Kidney (tissue), 14 donors: ENCODE measurements around the gene CYP2S1. TPM values are rescaled to one million over a fixed set of nuclear protein-coding genes. Genes with fewer than 3 reads are reported as not detected.
A peak's percentile ranks its signal among the peaks of the same experiment; 100 is the strongest.

Experiments
- DNase-seq, 5 donors: peaks; one replicate each; pipeline ENCODE4 v3.0.0-alpha.2; 2013 to 2020
- FAIRE-seq: peaks from 2 replicates; lab custom pipeline; 2012; peaks lifted over from hg19 to GRCh38; lab: Jason Lieb, UNC
- H3K27ac ChIP-seq, 2 donors: one replicate each; pipeline ENCODE4 v1.7.0; 2013; ENCODE audit warnings: low read depth in 2 of 2, low read length in 2 of 2, inconsistent platforms in 1 of 2
- H3K27me3 ChIP-seq: one replicate; pipeline ENCODE4 v1.7.1; 2013; ENCODE audit warnings: low read length, inconsistent platforms; ENCODE audit not compliant: control insufficient read depth, insufficient read depth
- H3K36me3 ChIP-seq, 3 donors: one replicate each; pipeline versions ENCODE4 v1.7.0 to v1.7.1; 2013; ENCODE audit warnings: low read length in 3 of 3, control low read depth in 1 of 3, inconsistent platforms in 1 of 3; ENCODE audit not compliant: insufficient read depth in 3 of 3, control insufficient read depth in 2 of 3
- H3K4me1 ChIP-seq, 3 donors: one replicate each; pipeline versions ENCODE4 v1.7.0 to v1.7.1; 2013; ENCODE audit warnings: low read length in 3 of 3, inconsistent platforms in 1 of 3, low read depth in 1 of 3; ENCODE audit not compliant: control insufficient read depth in 2 of 3, insufficient read depth in 2 of 3
- H3K4me3 ChIP-seq, 3 donors: one replicate each; pipeline versions ENCODE4 v1.7.0 to v1.8.1; 2013; ENCODE audit warnings: low read length in 3 of 3, control low read depth in 1 of 3, inconsistent platforms in 1 of 3
- H3K9ac ChIP-seq, 3 donors: one replicate each; pipeline versions ENCODE4 v1.7.0 to v1.7.1; 2013; ENCODE audit warnings: low read length in 3 of 3, control low read depth in 1 of 3, inconsistent platforms in 1 of 3
- H3K9me3 ChIP-seq, 3 donors: one replicate each; pipeline versions ENCODE4 v1.7.0 to v1.7.1; 2013; ENCODE audit warnings: low read length in 3 of 3, control low read depth in 1 of 3, inconsistent platforms in 1 of 3; ENCODE audit not compliant: control insufficient read depth in 2 of 3, insufficient read depth in 1 of 3
- intact Hi-C: fragments of 100-400 bp; cut with DNase I; formaldehyde crosslinking; loops from one replicate; pipeline ENCODE4 v1.11.1; 2022
- polyA plus RNA-seq: library from polyadenylated mRNA; stranded (reverse); fragments of 350-450 nt; fragmentation: Illumina TruSeq; extraction: RNeasy Lipid Tissue Mini Kit (QIAGEN cat#74804); gene quantifications from one replicate; pipeline ENCODE4 v1.2.3, GENCODE V29; 2014; ENCODE audit warnings: low read depth, low replicate concordance; ENCODE audit not compliant: insufficient read depth
- total RNA-seq: library from RNA; stranded (reverse); fragmentation: NEBNext Ultra II Directional; extraction: Animal tissue kit (Norgen Biotek cat#: 25700); gene quantifications from one replicate; pipeline ENCODE4 v1.2.1, GENCODE V29; 2021
- TF ChIP-seq, protein P1 (sequence below): IDR thresholded peaks from 3 replicates; pipeline ENCODE4 v1.5.1; 2012; ENCODE audit warnings: mild to moderate bottlenecking, moderate library complexity, borderline replicate concordance; ENCODE audit not compliant: insufficient read depth; ENCODE audit errors: extremely low read depth
- donor health status: control.
- donor health status: control.
- donor health status: control.
- donor health status: control.
- donor health status: control.
- donor health status: DM: yes; HTN: yes; CAD: no.
- donor health status: Normal renal cell carcinoma (clear cell type).

Gene CYP2S1
- total and polyA plus RNA-seq, 2 donors from 2014 or later, result 0.97 to 2.0 TPM

DNA sequence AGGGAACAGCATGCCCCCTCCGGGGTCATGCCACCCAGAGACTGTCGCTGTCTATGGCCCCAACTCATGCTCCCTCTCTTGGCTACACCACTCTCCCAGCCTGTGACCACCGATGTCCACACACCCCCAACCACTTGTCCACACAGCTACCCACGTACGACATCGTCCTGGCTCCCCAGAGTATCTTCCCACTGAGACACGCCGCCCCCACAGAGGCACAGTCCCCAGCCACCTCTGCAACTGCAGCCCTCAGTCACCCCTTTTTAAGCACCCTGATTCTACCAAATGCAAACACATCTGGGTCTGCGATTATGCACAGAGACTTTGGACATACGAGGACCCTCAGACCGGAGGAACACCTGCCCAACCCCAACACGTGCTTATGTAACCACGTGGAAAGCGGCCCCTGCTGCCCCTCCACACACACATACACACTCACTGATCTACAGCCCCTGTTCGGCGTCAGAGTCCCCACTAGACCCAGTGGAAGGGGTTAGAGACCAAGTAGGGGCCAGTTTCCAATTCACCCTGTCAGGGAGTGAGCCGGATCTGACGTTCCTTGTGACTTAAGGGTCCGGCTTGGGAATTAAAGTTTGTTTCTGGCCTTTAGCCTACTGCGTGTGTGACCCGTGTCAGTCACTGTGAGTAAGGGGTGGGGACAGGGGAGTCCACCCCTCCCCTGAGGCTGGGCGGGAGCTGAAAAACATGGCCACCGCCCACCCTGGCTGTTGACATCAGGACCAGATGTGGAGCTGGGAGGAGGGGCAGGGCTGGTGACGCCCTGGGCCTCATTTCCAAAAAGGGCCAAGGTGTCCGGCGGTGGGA lies 14.1 kb downstream of the CYP2S1 start:
- Histone ChIP-seq H3K27ac (peak overlapping the region in 1 of 2 donors; percentile 28), H3K9ac (no peak overlapping the region), H3K27me3 (no peaks in the 10 kb centered on the region), H3K4me1 (no peaks in the 10 kb centered on the region), H3K4me3 (no peak overlapping the region), H3K36me3 (no peaks in the 10 kb centered on the region), H3K9me3 (no peaks in the 10 kb centered on the region)
- intact Hi-C loops, result no loop called here
- TF ChIP-seq, protein P1, sequence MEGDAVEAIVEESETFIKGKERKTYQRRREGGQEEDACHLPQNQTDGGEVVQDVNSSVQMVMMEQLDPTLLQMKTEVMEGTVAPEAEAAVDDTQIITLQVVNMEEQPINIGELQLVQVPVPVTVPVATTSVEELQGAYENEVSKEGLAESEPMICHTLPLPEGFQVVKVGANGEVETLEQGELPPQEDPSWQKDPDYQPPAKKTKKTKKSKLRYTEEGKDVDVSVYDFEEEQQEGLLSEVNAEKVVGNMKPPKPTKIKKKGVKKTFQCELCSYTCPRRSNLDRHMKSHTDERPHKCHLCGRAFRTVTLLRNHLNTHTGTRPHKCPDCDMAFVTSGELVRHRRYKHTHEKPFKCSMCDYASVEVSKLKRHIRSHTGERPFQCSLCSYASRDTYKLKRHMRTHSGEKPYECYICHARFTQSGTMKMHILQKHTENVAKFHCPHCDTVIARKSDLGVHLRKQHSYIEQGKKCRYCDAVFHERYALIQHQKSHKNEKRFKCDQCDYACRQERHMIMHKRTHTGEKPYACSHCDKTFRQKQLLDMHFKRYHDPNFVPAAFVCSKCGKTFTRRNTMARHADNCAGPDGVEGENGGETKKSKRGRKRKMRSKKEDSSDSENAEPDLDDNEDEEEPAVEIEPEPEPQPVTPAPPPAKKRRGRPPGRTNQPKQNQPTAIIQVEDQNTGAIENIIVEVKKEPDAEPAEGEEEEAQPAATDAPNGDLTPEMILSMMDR, result no peak
- FAIRE-seq (no peak), DNase-seq (peak in 1 of 5 donors; percentile 66)

- intact Hi-C loops, result no loop called here
- DNase-seq (no peak), FAIRE-seq (no peak)
- Histone ChIP-seq H3K9me3 (no peaks in the 10 kb centered on the region), H3K36me3 (no peaks in the 10 kb centered on the region), H3K27ac (no peak overlapping the region), H3K4me3 (no peak overlapping the region), H3K4me1 (no peaks in the 10 kb centered on the region), H3K9ac (no peak overlapping the region), H3K27me3 (no peaks in the 10 kb centered on the region)
- TF ChIP-seq, protein P1, result no peak
Observed at GRCh38 chr19:41214161-41214560, 21.1 kb downstream of the CYP2S1 start.

GRCh38 chr19:41217741-41218140 lies 24.7 kb downstream of the CYP2S1 start:
- DNase-seq, result no peak
- no peak for FAIRE-seq
- Histone ChIP-seq H3K9me3 (no peaks in the 10 kb centered on the region), H3K36me3 (no peaks in the 10 kb centered on the region), H3K4me3 (no peak overlapping the region), H3K27me3 (no peaks in the 10 kb centered on the region), H3K4me1 (no peaks in the 10 kb centered on the region), H3K27ac (no peak overlapping the region), H3K9ac (no peak overlapping the region)
- TF ChIP-seq, protein P1, result no peak
- intact Hi-C loops, result no loop called here
